Measurements from ENCODE around the gene MYO15A.
"Not testable (repeated sequence)": the region's sequence is repeated elsewhere in the genome, so short reads cannot be mapped to it uniquely, and the experiment has no call there.

Gene MYO15A

GRCh38 chr17:18195246-18195645 is 86.7 kb downstream of the MYO15A start:
- H3K9me3 ChIP-seq (ENCODE audit: control insufficient read depth, insufficient read depth, low read length): no peaks in the 10 kb centered on the region
- no peak overlapping the region for H3K4me3 ChIP-seq (ENCODE audit: low read length)
- DNase-seq (ENCODE audit: low read depth, low spot score): no peak
- no peaks in the 10 kb centered on the region for H3K27me3 ChIP-seq (ENCODE audit: control insufficient read depth, insufficient read depth, low read length)
- H3K36me3 ChIP-seq (ENCODE audit: control insufficient read depth, insufficient read depth, low read length): peaks cover 22% of the 10 kb centered on the region
- no peaks in the 10 kb centered on the region for H3K4me1 ChIP-seq (ENCODE audit: control insufficient read depth, insufficient read depth, low read length)
- WGBS (ENCODE audit: insufficient coverage, insufficient read length): no CpG with 5 or more reads among the region's 5 CpGs
- no peak overlapping the region for H3K27ac ChIP-seq (ENCODE audit: low read length)

DNA sequence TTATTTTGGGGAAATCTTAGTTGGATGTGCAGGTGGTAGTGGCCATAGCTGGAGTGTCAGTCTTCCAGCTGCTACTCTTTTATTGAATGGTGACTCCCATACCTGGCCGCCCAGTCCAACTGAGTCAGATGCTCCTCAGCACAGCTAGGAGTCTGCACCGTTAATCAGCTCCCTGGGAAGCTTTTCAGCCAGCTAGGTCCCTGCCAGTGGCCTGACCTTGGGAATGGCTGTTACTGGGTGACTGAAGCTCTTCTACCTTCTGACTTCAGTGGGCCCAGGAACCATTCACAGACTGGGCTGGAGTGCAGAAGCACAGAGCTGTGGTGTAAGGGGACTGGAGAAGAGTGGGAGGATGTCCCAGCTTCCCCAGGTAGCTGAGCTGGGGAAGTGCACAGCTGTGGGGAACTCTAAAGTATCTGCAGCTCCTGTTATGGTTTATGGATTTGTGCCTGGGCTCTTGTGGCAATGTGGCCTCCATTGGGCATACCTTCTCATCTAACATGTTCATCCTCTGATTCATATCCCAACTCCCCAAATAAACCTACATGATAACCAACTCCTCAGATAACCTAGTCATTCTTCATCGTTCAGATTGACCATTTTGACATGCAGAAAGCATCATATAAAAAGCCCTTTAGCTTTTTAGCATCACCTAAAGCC is 89.1 kb downstream of the MYO15A start:
- Histone ChIP-seq H3K27me3 (ENCODE audit: control insufficient read depth, insufficient read depth, low read length) (no peaks in the 10 kb centered on the region), H3K27ac (ENCODE audit: low read length) (no peak overlapping the region), H3K9me3 (ENCODE audit: control insufficient read depth, insufficient read depth, low read length) (no peaks in the 10 kb centered on the region), H3K4me1 (ENCODE audit: control insufficient read depth, insufficient read depth, low read length) (peaks cover 7% of the 10 kb centered on the region), H3K4me3 (ENCODE audit: low read length) (no peak overlapping the region), H3K36me3 (ENCODE audit: control insufficient read depth, insufficient read depth, low read length) (peaks cover 26% of the 10 kb centered on the region)
- no peak for DNase-seq (ENCODE audit: low read depth, low spot score)
- WGBS (ENCODE audit: insufficient coverage, insufficient read length): 100% methylated on average over 1 of the region's 3 CpGs

- H3K4me3 ChIP-seq (ENCODE audit: low read length): no peak overlapping the region
- no peaks in the 10 kb centered on the region for H3K27me3 ChIP-seq (ENCODE audit: control insufficient read depth, insufficient read depth, low read length)
- H3K27ac ChIP-seq (ENCODE audit: low read length): no peak overlapping the region
- whole genome bisulfite sequencing (ENCODE audit: insufficient coverage, insufficient read length): no CpG with 5 or more reads among the region's 4 CpGs
- H3K9me3 ChIP-seq (ENCODE audit: control insufficient read depth, insufficient read depth, low read length): no peaks in the 10 kb centered on the region
- peaks cover 26% of the 10 kb centered on the region for H3K36me3 ChIP-seq (ENCODE audit: control insufficient read depth, insufficient read depth, low read length)
- no peak for DNase-seq (ENCODE audit: low read depth, low spot score)
- H3K4me1 ChIP-seq (ENCODE audit: control insufficient read depth, insufficient read depth, low read length): peaks cover 9% of the 10 kb centered on the region
Measured at GRCh38 chr17:18198530-18198929, 90.0 kb downstream of the MYO15A start.

- Histone ChIP-seq H3K27me3 (ENCODE audit: control insufficient read depth, insufficient read depth, low read length) (no peaks in the 10 kb centered on the region), H3K4me3 (ENCODE audit: low read length) (no peak overlapping the region), H3K27ac (ENCODE audit: low read length) (no peak overlapping the region), H3K4me1 (ENCODE audit: control insufficient read depth, insufficient read depth, low read length) (peaks cover 9% of the 10 kb centered on the region), H3K36me3 (ENCODE audit: control insufficient read depth, insufficient read depth, low read length) (peaks cover 26% of the 10 kb centered on the region), H3K9me3 (ENCODE audit: control insufficient read depth, insufficient read depth, low read length) (no peaks in the 10 kb centered on the region)
- DNase-seq (ENCODE audit: low read depth, low spot score): no peak
- no CpG with 5 or more reads among the region's 4 CpGs for WGBS (ENCODE audit: insufficient coverage, insufficient read length)
Measured at GRCh38 chr17:18201108-18201507, 92.6 kb downstream of the MYO15A start.

GRCh38 chr17:18203308-18203707 is 94.8 kb downstream of the MYO15A start:
- peaks cover 9% of the 10 kb centered on the region for H3K4me1 ChIP-seq (ENCODE audit: control insufficient read depth, insufficient read depth, low read length)
- no peak overlapping the region for H3K27ac ChIP-seq (ENCODE audit: low read length)
- H3K27me3 ChIP-seq (ENCODE audit: control insufficient read depth, insufficient read depth, low read length): no peaks in the 10 kb centered on the region
- no peak overlapping the region for H3K4me3 ChIP-seq (ENCODE audit: low read length)
- H3K36me3 ChIP-seq (ENCODE audit: control insufficient read depth, insufficient read depth, low read length): peaks cover 27% of the 10 kb centered on the region
- no peak for DNase-seq (ENCODE audit: low read depth, low spot score)
- H3K9me3 ChIP-seq (ENCODE audit: control insufficient read depth, insufficient read depth, low read length): no peaks in the 10 kb centered on the region
- no CpG with 5 or more reads among the region's 7 CpGs for WGBS (ENCODE audit: insufficient coverage, insufficient read length)

DNA sequence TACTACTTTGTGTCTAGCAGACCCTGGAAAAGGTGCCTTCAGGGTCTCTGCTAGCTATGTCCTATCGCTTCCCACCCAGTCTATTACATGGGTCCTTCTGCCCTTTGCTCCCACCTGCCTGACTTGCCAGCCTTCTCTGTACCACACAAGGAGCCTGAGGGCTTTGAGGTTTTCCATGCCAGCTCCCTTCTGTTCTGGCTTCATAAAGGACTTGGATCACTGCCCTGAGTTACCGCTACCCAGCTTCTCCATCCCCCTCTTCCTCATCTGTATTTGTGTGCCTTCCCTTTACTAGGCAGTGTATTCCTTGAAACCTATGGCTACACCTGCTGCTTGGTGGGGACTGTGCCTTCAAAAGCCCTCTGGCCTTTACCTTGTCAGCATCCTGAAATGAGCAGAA is 97.3 kb downstream of the MYO15A start:
- no peaks in the 10 kb centered on the region for H3K9me3 ChIP-seq (ENCODE audit: control insufficient read depth, insufficient read depth, low read length)
- no CpG with 5 or more reads among the region's 2 CpGs for WGBS (ENCODE audit: insufficient coverage, insufficient read length)
- no peaks in the 10 kb centered on the region for H3K27me3 ChIP-seq (ENCODE audit: control insufficient read depth, insufficient read depth, low read length)
- no peak for DNase-seq (ENCODE audit: low read depth, low spot score)
- H3K4me1 ChIP-seq (ENCODE audit: control insufficient read depth, insufficient read depth, low read length): peaks cover 3% of the 10 kb centered on the region; the same call in 1 of the 2 replicates
- H3K36me3 ChIP-seq (ENCODE audit: control insufficient read depth, insufficient read depth, low read length): peaks cover 21% of the 10 kb centered on the region
- H3K4me3 ChIP-seq (ENCODE audit: low read length): no peak overlapping the region
- H3K27ac ChIP-seq (ENCODE audit: low read length): no peak overlapping the region

GRCh38 chr17:18206962-18207361 is 98.4 kb downstream of the MYO15A start:
- no peaks in the 10 kb centered on the region for H3K9me3 ChIP-seq (ENCODE audit: control insufficient read depth, insufficient read depth, low read length)
- no peak for DNase-seq (ENCODE audit: low read depth, low spot score)
- 0 out of 2 replicates have a peak, but pooled peaks cover 1% of the 10 kb centered on the region for H3K4me1 ChIP-seq (ENCODE audit: control insufficient read depth, insufficient read depth, low read length)
- peaks cover 20% of the 10 kb centered on the region for H3K36me3 ChIP-seq (ENCODE audit: control insufficient read depth, insufficient read depth, low read length)
- H3K27me3 ChIP-seq (ENCODE audit: control insufficient read depth, insufficient read depth, low read length): no peaks in the 10 kb centered on the region
- no peak overlapping the region for H3K4me3 ChIP-seq (ENCODE audit: low read length)
- no peak overlapping the region for H3K27ac ChIP-seq (ENCODE audit: low read length)

DNA sequence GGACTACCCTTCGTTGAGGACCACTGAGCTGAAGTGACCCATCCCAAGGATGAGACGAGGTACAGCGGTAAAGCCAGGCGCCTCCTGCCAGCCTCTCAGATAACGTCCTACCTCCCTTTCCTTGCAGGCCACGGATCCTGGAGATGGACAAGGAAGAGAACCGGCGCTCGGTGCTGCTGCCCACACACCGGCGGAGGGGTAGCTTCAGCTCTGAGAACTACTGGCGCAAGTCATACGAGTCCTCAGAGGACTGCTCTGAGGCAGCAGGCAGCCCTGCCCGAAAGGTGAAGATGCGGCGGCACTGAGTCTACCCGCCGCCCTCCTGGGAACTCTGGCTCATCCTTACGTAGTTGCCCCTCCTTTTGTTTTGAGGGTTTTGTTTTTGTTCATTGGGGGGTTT is 99.5 kb downstream of the MYO15A start:
- Histone ChIP-seq H3K27me3 (ENCODE audit: control insufficient read depth, insufficient read depth, low read length) (no peaks in the 10 kb centered on the region), H3K9me3 (ENCODE audit: control insufficient read depth, insufficient read depth, low read length) (no peaks in the 10 kb centered on the region), H3K27ac (ENCODE audit: low read length) (no peak overlapping the region), H3K4me1 (ENCODE audit: control insufficient read depth, insufficient read depth, low read length) (0 out of 2 replicates have a peak, but pooled peaks cover 1% of the 10 kb centered on the region), H3K36me3 (ENCODE audit: control insufficient read depth, insufficient read depth, low read length) (peaks cover 20% of the 10 kb centered on the region), H3K4me3 (ENCODE audit: low read length) (no peak overlapping the region)
- DNase-seq (ENCODE audit: low read depth, low spot score): no peak
- WGBS (ENCODE audit: insufficient coverage, insufficient read length): no CpG with 5 or more reads among the region's 19 CpGs

DNA sequence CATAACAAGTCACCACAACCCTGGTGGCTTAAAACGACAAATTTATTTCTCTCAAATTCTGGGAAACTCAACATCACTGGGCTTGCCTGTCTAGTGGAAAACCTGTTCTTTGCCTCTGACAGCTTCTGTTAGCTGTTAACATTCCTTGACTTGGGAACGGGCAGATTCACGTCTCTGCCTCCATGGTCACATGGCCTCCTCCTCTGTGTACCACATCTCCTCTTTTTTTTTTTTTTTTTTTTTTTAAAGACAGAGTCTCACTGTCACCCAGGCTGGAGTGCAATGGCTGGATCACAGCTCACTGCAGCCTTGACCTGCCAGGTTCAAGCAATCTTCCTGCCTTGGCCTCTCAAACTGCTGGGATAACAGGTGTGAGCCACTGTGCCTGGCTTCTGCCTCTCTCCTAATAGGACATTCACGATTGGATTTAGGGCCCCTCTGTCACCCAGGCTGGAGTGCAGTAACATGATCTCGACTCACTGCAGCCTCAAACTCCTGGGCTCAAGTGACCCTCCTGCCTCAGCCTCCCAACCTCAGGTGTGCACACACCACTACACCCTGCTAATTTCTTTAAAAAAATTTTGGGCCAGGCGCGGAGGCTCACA is 105.2 kb downstream of the MYO15A start:
- WGBS (ENCODE audit: insufficient coverage, insufficient read length): no CpG with 5 or more reads among the region's 7 CpGs
- no peaks in the 10 kb centered on the region for H3K4me1 ChIP-seq (ENCODE audit: control insufficient read depth, insufficient read depth, low read length)
- H3K9me3 ChIP-seq (ENCODE audit: control insufficient read depth, insufficient read depth, low read length): no peaks in the 10 kb centered on the region
- DNase-seq (ENCODE audit: low read depth, low spot score): no peak
- H3K36me3 ChIP-seq (ENCODE audit: control insufficient read depth, insufficient read depth, low read length): peaks cover 5% of the 10 kb centered on the region
- no peaks in the 10 kb centered on the region for H3K27me3 ChIP-seq (ENCODE audit: control insufficient read depth, insufficient read depth, low read length)
- no peak overlapping the region for H3K27ac ChIP-seq (ENCODE audit: low read length)
- H3K4me3 ChIP-seq (ENCODE audit: low read length): no peak overlapping the region

DNA sequence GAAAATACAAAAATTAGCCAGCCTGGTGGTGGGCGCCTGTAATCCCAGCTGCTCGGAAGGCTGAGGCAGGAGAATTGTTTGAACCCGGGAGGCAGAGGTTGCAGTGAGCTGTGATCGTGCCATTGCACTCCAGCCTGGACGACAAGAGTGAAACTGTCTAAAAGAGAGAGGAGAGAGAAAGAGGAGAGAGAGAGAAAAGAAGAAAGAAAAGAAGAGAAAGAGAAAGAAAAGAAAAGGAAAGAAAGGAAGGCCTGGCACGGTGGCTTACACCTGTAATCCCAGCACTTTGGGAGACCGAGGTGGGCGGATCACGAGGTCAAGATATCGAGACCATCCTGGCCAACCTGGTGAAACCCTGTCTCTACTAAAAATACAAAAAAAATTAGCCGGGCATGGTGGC is 108.3 kb downstream of the MYO15A start:
- not testable (repeated sequence) for H3K27me3 ChIP-seq (ENCODE audit: control insufficient read depth, insufficient read depth, low read length); H3K36me3 ChIP-seq (ENCODE audit: control insufficient read depth, insufficient read depth, low read length); H3K4me3 ChIP-seq (ENCODE audit: low read length); H3K27ac ChIP-seq (ENCODE audit: low read length); DNase-seq (ENCODE audit: low read depth, low spot score); H3K4me1 ChIP-seq (ENCODE audit: control insufficient read depth, insufficient read depth, low read length); H3K9me3 ChIP-seq (ENCODE audit: control insufficient read depth, insufficient read depth, low read length)
- WGBS (ENCODE audit: insufficient coverage, insufficient read length): no CpG with 5 or more reads among the region's 11 CpGs
